Cerebellar cortex (tissue), 1 donor: ENCODE results near the gene SRSF12.
"Not testable (repeated sequence)": the region's sequence is repeated elsewhere in the genome, so short reads cannot be mapped to it uniquely, and the experiment has no call there.

Source experiments
- DNase-seq: peaks from one replicate; pipeline ENCODE4 v3.0.0-alpha.2; 2015; ENCODE audit warnings: low spot score

The SRSF12 gene

GRCh38 chr6:89128256-89128671, 10.4 kb upstream of the SRSF12 start:
- not testable (repeated sequence) for DNase-seq

DNA sequence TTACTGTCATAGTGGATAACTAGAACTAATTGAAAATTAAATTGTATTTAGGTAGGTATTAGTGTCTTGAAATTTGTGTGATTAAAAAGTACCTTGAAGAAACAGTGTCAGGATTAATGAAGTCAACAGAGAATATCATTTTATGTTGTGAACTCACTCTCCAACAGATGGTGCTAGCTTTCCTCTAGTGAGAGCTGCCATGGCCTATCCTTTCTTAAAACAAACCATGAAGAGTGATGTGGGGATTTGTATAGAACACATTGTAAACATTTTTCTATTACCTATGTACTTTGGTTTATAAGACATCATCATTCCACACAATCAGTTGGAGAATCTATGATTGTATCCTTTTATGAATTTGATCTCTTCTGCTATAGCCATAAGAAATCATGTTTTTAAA, 4.8 kb upstream of the SRSF12 start:
- peak; percentile 71 for DNase-seq

- DNase-seq = no peak
Observed at GRCh38 chr6:89121934-89122333, 4.1 kb upstream of the SRSF12 start.

DNA sequence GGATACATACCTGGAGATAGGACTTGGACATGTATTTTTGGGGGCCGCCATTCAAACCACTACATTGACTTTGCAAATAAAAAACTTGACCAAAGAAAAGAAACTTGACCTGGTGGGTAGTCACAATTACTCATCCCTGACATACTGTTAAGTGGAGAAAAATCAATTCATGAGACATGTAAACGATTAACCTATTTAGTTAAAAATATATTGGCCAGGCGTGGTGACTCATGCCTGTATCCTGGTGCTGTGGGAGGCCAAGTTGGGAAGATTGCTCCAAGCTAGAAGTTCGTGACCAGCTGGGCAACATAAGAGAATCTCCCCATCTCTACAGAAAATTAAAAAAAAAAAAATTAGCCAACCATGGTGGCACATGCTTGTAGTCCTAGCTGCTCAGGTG, 2.5 kb upstream of the SRSF12 start:
- DNase-seq = no peak

DNA sequence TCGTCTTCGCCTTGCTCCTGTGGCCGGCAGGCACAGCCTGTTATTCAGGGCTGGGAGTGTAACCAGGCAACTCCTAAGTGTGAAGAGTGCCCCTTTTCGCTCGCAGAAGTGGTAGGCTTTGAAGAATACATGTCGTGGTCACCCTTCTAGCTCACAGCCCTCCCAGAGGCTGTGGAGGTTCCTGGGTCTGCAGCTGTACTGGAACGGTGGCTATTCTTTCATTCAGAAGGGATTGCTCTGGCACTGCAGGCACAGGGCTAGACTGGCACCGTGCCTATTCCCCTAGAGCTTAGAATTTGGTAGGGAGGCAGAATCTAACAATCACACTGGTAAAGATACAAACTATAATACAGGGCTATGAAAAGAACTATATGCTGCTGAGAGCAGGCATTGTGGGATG, 1.1 kb upstream of the SRSF12 start:
- DNase-seq = peak; percentile 58

GRCh38 chr6:89116702-89117101, 1.2 kb downstream of the SRSF12 start:
- DNase-seq = no peak

GRCh38 chr6:89111933-89112332, 5.9 kb downstream of the SRSF12 start:
- no peak for DNase-seq

DNA sequence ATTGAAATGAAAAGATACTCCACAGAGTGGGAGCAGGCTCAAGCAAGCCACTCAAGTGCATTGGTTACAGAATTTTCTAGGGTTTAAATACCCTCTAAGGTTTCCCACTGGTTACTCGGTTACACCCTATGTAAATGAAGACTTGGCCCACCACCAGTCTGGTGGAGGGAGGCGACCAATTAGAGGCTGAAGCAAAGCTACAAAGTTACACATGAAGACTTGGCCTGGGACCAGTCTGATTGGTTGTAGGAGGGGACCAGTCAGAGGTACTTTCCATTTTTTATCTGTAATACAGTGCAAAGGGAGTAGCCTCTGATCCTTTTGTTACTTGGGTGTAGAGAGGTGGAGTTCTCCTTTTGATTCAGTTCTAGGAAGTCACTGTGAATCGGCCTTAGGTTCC, 7.6 kb downstream of the SRSF12 start:
- no peak for DNase-seq

DNA sequence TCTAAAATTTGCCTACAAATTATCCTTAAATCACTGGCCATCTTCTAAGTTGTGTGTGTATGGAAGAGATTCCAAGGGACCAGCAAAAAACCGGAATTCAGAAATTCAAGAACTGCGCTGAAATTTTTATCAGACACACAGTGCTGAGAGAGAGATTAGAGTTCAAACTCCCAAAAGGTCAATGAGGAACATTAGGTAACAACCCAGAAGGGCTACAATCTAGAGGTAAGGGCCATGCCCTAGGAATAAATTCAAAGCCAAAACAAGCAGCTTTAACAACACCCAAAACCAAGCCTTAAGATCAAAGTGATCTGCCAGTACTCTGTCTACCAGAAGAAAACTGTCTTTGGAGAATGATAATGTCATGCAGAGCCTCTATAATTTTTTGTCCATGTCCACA, 17.8 kb downstream of the SRSF12 start:
- no peak for DNase-seq

DNA sequence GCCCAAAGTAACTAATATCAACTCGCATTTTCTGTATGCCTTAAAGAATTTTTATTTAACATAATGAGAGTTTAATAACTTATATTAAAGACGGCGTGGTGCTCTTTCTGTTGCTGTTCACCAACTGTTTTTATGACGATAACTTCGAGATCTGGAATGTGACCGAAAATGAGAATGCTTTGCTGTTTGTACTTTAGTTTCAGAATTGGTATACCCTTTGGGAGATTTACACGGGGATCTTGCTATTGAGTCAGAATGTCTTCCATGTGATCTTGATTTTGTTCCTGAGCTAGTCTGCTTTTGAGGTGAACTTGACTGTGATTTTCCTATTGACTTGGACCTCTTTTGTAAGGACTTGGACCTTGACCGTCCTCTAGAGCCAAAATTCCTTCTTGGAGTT, 19.4 kb downstream of the SRSF12 start:
- no peak for DNase-seq

- DNase-seq = no peak
Observed at GRCh38 chr6:89087881-89088280, 30.0 kb downstream of the SRSF12 start.

- no peak for DNase-seq
Observed at GRCh38 chr6:89085409-89086205, 32.3 kb downstream of the SRSF12 start.

GRCh38 chr6:89084954-89085353, 32.9 kb downstream of the SRSF12 start:
- no peak for DNase-seq

DNA sequence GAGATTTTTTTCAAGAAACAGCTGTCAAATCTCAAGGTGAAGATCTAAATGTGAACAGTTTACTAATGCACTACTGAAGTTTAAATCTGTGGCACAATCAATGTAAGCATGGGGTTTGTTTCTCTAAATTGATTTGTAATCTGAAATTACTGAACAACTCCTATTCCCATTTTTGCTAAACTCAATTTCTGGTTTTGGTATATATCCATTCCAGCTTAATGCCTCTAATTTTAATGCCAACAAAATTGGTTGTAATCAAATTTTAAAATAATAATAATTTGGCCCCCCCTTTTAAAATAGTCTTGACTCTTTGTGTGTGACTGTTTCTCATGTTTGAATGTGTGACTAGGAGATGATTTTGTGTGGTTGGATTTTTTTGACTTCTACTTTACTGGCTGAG, 33.3 kb downstream of the SRSF12 start:
- DNase-seq = no peak

DNA sequence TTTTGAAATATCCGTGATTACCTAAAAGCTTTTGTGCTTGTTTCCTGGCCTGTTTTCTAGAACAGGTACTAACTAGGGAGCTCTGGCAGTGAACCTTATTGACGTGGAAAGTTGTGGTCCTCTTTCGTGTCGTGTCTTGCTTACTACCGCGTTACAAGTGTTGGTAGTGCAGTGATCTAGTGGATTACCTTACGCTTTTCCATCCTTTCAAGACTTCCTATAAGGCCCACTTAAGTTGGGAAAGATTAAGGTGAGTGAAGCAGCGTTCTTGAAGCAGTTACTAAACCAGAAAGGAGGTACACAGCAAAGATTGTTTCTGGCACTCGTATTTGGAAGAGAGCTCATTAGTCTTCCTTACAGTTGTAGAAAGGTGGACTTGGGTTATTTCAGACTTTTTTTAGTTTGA, 35.4 kb downstream of the SRSF12 start:
- DNase-seq = no peak

- peak; percentile 95 for DNase-seq
Observed at GRCh38 chr6:89081423-89082322, 36.2 kb downstream of the SRSF12 start.

DNA sequence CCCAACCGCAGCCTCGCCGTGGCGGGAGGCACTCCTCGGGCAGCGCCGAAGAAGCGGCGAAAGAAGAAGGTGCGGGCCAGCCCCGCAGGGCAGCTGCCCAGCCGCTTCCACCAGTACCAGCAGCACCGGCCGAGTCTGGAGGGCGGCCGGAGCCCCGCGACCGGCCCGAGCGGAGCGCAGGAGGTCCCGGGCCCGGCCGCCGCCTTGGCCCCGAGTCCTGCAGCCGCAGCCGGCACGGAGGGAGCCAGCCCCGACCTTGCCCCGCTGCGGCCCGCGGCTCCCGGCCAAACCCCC, 36.8 kb downstream of the SRSF12 start:
- DNase-seq = no peak

DNA sequence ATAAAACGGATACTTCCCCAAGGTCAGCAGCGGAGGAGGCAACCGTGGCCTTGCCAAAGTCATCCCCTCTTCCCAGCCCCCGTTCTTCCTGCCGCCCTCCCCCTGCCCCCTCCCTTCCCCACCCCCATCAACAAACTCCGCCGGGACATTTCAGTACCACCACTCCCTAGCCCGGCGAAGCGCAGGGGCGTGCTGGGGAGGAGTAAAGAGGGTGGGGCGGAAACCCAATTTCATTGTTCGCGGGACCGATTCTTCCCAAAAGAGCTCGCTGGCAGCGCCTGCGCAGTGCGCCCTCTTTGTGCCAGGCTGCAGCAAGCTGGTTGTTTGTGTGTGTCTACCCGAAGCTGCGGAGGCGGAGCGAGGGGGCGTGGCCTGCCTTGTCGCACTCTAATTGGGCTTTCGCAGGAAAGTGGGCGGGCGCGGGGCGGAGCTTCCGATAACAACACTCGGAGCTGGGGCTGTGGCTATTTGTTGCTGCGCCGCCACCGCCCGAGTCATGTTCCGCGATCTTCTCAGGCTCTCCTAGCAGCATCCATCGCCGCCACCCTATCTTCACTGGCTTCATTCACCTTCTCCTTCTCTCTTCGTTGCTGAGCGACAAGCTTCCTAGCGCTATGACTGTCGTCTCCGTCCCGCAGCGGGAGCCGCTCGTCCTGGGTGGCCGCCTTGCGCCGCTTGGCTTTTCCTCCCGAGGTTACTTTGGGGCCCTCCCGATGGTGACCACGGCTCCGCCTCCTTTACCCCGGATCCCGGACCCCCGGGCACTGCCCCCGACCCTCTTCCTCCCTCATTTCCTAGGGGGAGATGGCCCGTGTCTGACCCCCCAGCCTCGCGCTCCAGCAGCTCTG, 37.4 kb downstream of the SRSF12 start, which contains the start of gene PNRC1:
PNRC1 (plus strand) TSS at position 471 of the 848 bp plus-strand sequence; CDS start at position 615, 144 bp downstream.
- DNase-seq = peak; percentile 99

DNA sequence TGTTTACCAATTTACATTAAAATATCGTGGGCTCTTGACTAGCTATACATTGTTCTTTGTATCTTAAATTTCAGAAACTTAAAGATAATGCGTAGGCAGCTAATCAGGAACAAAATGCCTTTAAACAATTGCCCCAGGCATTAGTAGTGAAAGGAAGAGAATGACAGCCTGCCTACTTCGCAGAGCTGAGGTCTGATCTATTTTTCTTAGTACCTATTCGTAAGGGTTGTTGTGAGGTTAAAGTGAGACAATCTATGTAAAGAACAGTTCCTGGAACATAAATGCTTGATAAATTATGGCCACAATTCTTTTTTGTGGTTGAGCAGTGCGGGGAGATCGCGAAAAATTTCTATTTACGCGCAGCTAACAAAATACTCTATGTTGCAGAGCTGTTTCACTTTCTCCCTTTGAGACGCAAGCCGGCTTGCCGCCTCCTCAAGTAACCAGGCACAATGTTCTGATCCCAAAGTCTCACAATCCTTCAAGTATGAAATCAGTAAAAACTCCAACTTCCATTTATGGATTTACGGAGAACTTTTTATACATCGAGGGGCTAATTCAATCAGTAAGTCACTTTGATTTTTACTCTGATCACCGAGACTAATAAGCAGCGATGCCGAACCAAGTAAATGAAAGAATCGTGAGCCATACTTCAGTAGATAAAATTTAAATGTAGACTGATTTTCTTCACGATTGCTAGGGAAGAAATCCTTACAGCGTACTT, 38.2 kb downstream of the SRSF12 start:
- DNase-seq = peak; percentile 81

- DNase-seq = no peak
Observed at GRCh38 chr6:89073840-89074239, 44.0 kb downstream of the SRSF12 start.

DNA sequence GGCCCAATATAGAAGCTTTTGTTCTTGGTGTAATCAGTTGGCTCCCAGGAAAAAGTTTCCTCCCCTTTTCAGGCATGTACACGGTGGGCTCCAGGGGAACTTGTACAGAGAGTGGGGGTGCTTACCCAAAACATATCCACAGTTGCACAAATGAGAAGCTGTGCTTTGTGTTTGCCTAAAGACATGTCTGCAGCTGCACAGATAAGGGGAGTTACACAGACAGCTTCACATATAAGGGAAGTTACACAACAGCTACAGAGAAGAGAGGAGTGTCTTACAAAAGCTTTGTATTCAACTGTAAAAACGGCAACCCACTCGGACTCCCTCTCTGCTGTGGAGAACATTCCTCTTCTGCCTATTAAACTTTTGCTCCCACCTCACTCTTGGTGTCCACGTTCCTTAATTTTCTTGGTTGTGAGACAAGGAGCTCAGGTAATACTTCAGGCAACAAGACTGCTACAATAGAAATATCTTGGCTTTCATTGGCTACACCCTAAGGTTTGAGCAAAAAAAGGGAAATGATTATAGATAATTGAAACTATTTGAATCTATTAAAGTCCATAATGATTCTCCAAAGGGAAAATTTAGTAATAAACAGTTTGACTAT, 44.8 kb downstream of the SRSF12 start:
- DNase-seq = no peak
